ENCODE measurements around the gene FOXD1. TPM values are rescaled to one million over a fixed set of nuclear protein-coding genes. Genes with fewer than 3 reads are reported as not detected.

FOXD1 gene
- total RNA-seq (2021) (4.4 and 4.5 TPM in 2 replicates), Bru-seq, nascent RNA (percentile 31 among the genes with signal in this experiment), BruChase-seq, experiment 1, labeled RNA remaining after a 2-hour chase (percentile 54 among the genes with signal in this experiment), BruChase-seq, experiment 2, labeled RNA remaining after a 6-hour chase (percentile 35 among the genes with signal in this experiment)
- long read RNA-seq, transcript FOXD1-202 (1 exons, 2,272 nt), result major isoform, 5 of 6 reads
- long read RNA-seq, partial matches to known transcripts, result 0 of 6 reads
- long read RNA-seq, other reads (novel, unspliced or antisense), result 1 of 6 reads

DNA sequence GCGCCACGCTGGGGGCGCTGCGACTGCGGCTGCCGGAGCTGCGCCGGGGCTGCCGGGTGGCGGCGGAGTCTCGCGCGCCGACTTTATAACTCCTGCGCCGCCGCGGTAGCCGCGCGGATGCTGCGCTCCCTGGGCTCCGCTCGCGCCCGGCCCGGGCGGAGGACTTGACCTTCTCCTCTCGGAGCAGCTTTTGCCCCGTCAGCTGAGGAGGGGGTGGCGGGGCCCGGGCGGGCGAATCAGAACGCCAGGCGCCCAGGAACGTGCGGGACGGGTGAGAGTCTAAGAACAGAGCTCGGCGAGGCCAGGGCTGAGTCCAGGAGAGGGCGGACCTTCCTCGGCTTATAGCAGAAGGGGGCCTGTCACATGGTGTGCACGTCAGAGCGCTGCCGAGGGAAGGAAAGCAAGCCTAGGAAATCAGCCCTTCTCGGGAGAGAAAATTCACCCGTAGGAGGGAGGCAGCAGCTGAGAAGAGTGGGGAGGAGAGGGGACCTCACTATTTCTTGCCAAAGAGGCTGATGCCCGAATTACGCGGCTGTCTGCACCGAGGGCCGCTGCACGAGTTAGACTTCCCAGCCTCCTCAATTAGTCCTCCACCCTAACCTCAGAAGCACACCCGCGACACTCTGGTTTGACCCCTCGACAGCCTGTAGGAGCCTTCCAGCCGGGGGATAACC is at the start of gene FOXD1:
Gene FOXD1, minus strand, starts transcription at position 315 of the 674 bp plus-strand sequence. CDS start 415 bp downstream, outside the sequence.
- intact Hi-C loops (cut with micrococcal nuclease; ENCODE audit: unreplicated experiment), result no loop called here
- BruUV-seq (replicated peaks), result no TSS peak
- Histone ChIP-seq H3K9me3 (ENCODE audit: low read depth, low read length, poor library complexity, severe bottlenecking) (no peaks in the 10 kb centered on the region), H3K4me3 (ENCODE audit: low read depth, low read length, poor library complexity, severe bottlenecking) (peak within 1 kb of the TSS; percentile 57), H3K27me3 (replicated peaks; ENCODE audit: insufficient read depth, low read depth, low read length, poor library complexity) (peaks cover 81% of the 10 kb centered on the region), H3K27ac (ENCODE audit: low read depth, low read length, poor library complexity, severe bottlenecking) (no peak within 1 kb of the TSS), H3K36me3 (ENCODE audit: insufficient read depth, low read length, poor library complexity, severe bottlenecking) (no peaks in the 10 kb centered on the region), H3K4me1 (ENCODE audit: insufficient read depth, low read length, poor library complexity, severe bottlenecking) (peaks cover 15% of the 10 kb centered on the region)
- ChIA-PET CTCF (interaction anchor here (1.4 kb wide), 1 partner anchor 232 kb away, joined by 3 read pairs; no protein-coding TSS in a partner anchor), POLR2A (ENCODE audit: low non-redundant PET) (no interaction called here)
- TF ChIP-seq, protein P1, sequence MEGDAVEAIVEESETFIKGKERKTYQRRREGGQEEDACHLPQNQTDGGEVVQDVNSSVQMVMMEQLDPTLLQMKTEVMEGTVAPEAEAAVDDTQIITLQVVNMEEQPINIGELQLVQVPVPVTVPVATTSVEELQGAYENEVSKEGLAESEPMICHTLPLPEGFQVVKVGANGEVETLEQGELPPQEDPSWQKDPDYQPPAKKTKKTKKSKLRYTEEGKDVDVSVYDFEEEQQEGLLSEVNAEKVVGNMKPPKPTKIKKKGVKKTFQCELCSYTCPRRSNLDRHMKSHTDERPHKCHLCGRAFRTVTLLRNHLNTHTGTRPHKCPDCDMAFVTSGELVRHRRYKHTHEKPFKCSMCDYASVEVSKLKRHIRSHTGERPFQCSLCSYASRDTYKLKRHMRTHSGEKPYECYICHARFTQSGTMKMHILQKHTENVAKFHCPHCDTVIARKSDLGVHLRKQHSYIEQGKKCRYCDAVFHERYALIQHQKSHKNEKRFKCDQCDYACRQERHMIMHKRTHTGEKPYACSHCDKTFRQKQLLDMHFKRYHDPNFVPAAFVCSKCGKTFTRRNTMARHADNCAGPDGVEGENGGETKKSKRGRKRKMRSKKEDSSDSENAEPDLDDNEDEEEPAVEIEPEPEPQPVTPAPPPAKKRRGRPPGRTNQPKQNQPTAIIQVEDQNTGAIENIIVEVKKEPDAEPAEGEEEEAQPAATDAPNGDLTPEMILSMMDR (conservative IDR thresholded peaks at IDR 0.05; ENCODE audit: low read depth, low read length), result no peak
- TF ChIP-seq EZH2 (IDR thresholded peaks at IDR 0.05; ENCODE audit: borderline replicate concordance, low read depth, low read length, poor library complexity, severe bottlenecking), result no peak
- peak; percentile 83 for DNase-seq (ENCODE audit: low spot score)

DNA sequence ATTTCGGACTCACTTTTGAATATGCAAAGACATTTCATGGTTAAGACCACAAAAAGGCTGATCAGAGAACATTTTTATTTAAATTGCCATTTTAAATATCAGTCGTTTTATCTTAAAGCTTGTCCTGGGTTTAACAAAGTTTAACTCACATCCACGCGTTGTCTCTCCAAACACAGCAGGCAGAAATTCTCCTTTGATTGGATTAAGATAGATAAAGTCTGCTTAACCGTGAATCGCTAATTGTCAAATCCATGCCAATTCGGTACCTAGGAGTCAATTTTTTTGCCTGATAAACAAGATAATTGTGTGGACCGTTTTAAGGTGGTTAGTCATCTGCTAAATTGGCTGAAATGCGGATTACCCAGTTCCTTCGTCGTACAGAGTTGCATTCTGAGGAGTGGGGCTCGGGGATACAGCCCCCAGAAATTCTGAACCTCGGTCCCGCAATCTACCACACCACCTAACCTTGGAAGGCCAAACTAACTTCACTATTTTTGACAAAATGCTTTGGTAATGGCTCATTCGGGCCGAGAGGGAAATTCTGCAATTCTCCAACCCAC is 49.0 kb upstream of the FOXD1 start:
- H3K36me3 ChIP-seq (ENCODE audit: insufficient read depth, low read length, poor library complexity, severe bottlenecking), result peaks cover 31% of the 10 kb centered on the region
- TF ChIP-seq EZH2 (IDR thresholded peaks at IDR 0.05; ENCODE audit: borderline replicate concordance, low read depth, low read length, poor library complexity, severe bottlenecking), result no peak
- TF ChIP-seq, protein P1 (conservative IDR thresholded peaks at IDR 0.05; ENCODE audit: low read depth, low read length), result no peak
- BruUV-seq (replicated peaks), result TSS peak; percentile 87
- POLR2A ChIA-PET (ENCODE audit: low non-redundant PET), result no interaction called here
- CTCF ChIA-PET, result no interaction called here
- intact Hi-C loops (cut with micrococcal nuclease; ENCODE audit: unreplicated experiment), result no loop called here
- H3K4me3 ChIP-seq (ENCODE audit: low read depth, low read length, poor library complexity, severe bottlenecking), result peak overlapping the region; percentile 89
- DNase-seq (ENCODE audit: low spot score), result peak; percentile 27
- peak overlapping the region; percentile 96 for H3K27ac ChIP-seq (ENCODE audit: low read depth, low read length, poor library complexity, severe bottlenecking)
- no peaks in the 10 kb centered on the region for H3K27me3 ChIP-seq (replicated peaks; ENCODE audit: insufficient read depth, low read depth, low read length, poor library complexity)
- no peaks in the 10 kb centered on the region for H3K9me3 ChIP-seq (ENCODE audit: low read depth, low read length, poor library complexity, severe bottlenecking)
- H3K4me1 ChIP-seq (ENCODE audit: insufficient read depth, low read length, poor library complexity, severe bottlenecking), result peaks cover 36% of the 10 kb centered on the region

DNA sequence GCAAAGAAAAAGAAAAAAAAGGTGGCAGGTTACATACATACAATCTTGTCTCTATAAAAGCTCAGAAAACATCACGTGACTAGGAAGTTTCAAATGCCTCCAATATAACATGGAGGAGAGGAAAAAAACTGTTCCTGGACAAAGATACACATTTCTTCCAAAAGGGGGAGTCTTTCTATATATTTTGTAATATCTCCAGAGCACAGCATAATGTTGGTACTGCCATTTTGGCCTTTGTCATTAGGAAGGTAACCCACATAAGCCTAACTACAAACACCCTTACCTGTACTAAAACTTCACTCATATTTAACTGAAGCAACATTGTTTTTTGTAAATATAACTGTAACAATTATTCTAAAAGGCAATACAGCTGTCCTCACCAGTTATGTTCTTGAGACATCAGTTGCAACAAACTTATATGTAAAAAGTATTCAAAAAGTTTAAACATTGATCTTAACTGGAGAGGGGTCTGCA is 48.4 kb upstream of the FOXD1 start:
- Histone ChIP-seq H3K36me3 (ENCODE audit: insufficient read depth, low read length, poor library complexity, severe bottlenecking) (peaks cover 25% of the 10 kb centered on the region), H3K27me3 (replicated peaks; ENCODE audit: insufficient read depth, low read depth, low read length, poor library complexity) (no peaks in the 10 kb centered on the region), H3K9me3 (ENCODE audit: low read depth, low read length, poor library complexity, severe bottlenecking) (no peaks in the 10 kb centered on the region), H3K4me1 (ENCODE audit: insufficient read depth, low read length, poor library complexity, severe bottlenecking) (peaks cover 36% of the 10 kb centered on the region), H3K27ac (ENCODE audit: low read depth, low read length, poor library complexity, severe bottlenecking) (peak overlapping the region; percentile 96), H3K4me3 (ENCODE audit: low read depth, low read length, poor library complexity, severe bottlenecking) (peak overlapping the region; percentile 89)
- BruUV-seq (replicated peaks), result no TSS peak
- ChIA-PET CTCF (interaction anchor here (0.5 to 0.7 kb wide), 2 partner anchors 31 to 894 kb away, joined by 3 to 8 read pairs; no protein-coding TSS in a partner anchor), POLR2A (ENCODE audit: low non-redundant PET) (interaction anchor here (0.5 kb wide), 1 partner anchor 576 kb away, joined by 3 read pairs; no protein-coding TSS in a partner anchor)
- intact Hi-C loops (cut with micrococcal nuclease; ENCODE audit: unreplicated experiment), result no loop called here
- peak; percentile 91 for DNase-seq (ENCODE audit: low spot score)
- TF ChIP-seq, protein P1 (conservative IDR thresholded peaks at IDR 0.05; ENCODE audit: low read depth, low read length), result peak; percentile 66
- TF ChIP-seq EZH2 (IDR thresholded peaks at IDR 0.05; ENCODE audit: borderline replicate concordance, low read depth, low read length, poor library complexity, severe bottlenecking), result no peak

All from A673 (cell line).